Measurements from ENCODE around the gene TSSK2. TPM values are rescaled to one million over a fixed set of nuclear protein-coding genes. Genes with fewer than 3 reads are reported as not detected.

TSSK2 gene
- total and polyA plus RNA-seq, 2 donors (not counting 3 experiments of a cell fraction or from before 2014, with no cell fraction given): not detected

DNA sequence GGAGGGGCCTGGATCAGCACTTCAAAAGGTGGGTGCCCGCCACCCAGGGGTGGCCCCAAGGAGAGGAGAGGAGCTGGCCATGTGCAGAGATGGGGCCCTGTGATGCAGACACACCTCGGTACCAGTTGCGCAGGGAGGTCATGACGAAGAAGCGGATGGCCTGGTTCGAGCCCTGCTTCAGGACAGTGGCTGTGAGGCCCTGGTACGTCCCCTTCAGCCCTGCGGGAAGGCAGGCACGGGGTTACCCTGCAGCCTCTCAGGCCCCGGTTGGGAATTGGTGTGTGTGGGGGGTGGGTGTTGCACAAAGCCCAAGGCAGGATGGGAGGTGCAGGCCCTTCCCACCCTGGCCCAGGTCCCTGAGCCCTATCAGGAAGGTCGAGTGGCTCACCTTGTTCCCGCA, 45.6 kb downstream of the TSSK2 start:
- BruUV-seq (replicated peaks): TSS peak; percentile 30
- H3K36me3 ChIP-seq (ENCODE audit: control insufficient read depth in 2 of 2, extremely low read depth in 1 of 2, insufficient read depth in 2 of 2, low read length in 2 of 2): peaks cover 0 to 5% of the 10 kb centered on the region in 2 experiments
- POLR2A ChIA-PET: no interaction called here
- intact Hi-C loops (cut with micrococcal nuclease) (loop anchor here (5.0 kb wide), 1 partner anchor 271 kb away; the partner anchor contains the start of gene C22orf39), dilution Hi-C loops (cut with MboI; ENCODE audit: extremely low pct_ligation_motif_present, low sequenced_read_pairs) (no loop called here)
- H3K4me1 ChIP-seq (ENCODE audit: control insufficient read depth, extremely low read depth, insufficient read depth, low read length): peaks cover 19% of the 10 kb centered on the region
- H3K4me2 ChIP-seq (ENCODE audit: insufficient read depth, low read length): no peak overlapping the region
- no peaks in the 10 kb centered on the region for H4K20me1 ChIP-seq (replicated peaks; ENCODE audit: control insufficient read depth, extremely low read depth, insufficient read depth, low read length)
- no peak overlapping the region for H3K9ac ChIP-seq (replicated peaks; ENCODE audit: extremely low read depth, insufficient read depth, low read length)
- no peaks in the 10 kb centered on the region for H3K9me3 ChIP-seq (replicated peaks; ENCODE audit: control insufficient read depth, insufficient read depth, low read length)
- no peak overlapping the region for H3K4me3 ChIP-seq (replicated peaks in 1 of 3; ENCODE audit: insufficient read depth in 1 of 3, low read depth in 1 of 3, low read length in 3 of 3)
- CTCF ChIA-PET: no interaction called here
- no peak for FAIRE-seq
- TF ChIP-seq MYC (IDR thresholded peaks at IDR 0.05; ENCODE audit: low read depth, low read length) (no peak), POLR2A (IDR thresholded peaks at IDR 0.05; ENCODE audit: low read depth, low read length) (no peak), POLR2AphosphoS5 (IDR thresholded peaks at IDR 0.05; ENCODE audit: insufficient read depth, low read depth, low read length) (no peak), JUN (IDR thresholded peaks at IDR 0.05; ENCODE audit: borderline replicate concordance, insufficient read depth, insufficient read length, low read depth) (no peak), EZH2 (IDR thresholded peaks at IDR 0.05; ENCODE audit: borderline replicate concordance, low read depth, low read length, severe bottlenecking) (no peak), GATA2 (IDR thresholded peaks at IDR 0.05; ENCODE audit: insufficient read depth, insufficient read length, low read depth, low read length) (no peak), FOS (IDR thresholded peaks at IDR 0.05; ENCODE audit: borderline replicate concordance, insufficient read depth, low read length) (no peak)
- TF ChIP-seq, protein P1, sequence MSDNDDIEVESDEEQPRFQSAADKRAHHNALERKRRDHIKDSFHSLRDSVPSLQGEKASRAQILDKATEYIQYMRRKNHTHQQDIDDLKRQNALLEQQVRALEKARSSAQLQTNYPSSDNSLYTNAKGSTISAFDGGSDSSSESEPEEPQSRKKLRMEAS (IDR thresholded peaks at IDR 0.05; ENCODE audit: insufficient read depth, insufficient read length): no peak
- TF ChIP-seq, protein P2, sequence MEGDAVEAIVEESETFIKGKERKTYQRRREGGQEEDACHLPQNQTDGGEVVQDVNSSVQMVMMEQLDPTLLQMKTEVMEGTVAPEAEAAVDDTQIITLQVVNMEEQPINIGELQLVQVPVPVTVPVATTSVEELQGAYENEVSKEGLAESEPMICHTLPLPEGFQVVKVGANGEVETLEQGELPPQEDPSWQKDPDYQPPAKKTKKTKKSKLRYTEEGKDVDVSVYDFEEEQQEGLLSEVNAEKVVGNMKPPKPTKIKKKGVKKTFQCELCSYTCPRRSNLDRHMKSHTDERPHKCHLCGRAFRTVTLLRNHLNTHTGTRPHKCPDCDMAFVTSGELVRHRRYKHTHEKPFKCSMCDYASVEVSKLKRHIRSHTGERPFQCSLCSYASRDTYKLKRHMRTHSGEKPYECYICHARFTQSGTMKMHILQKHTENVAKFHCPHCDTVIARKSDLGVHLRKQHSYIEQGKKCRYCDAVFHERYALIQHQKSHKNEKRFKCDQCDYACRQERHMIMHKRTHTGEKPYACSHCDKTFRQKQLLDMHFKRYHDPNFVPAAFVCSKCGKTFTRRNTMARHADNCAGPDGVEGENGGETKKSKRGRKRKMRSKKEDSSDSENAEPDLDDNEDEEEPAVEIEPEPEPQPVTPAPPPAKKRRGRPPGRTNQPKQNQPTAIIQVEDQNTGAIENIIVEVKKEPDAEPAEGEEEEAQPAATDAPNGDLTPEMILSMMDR (IDR thresholded peaks at IDR 0.05; ENCODE audit: extremely low read depth in 1 of 2, insufficient read depth in 1 of 2, low read depth in 1 of 2, low read length in 2 of 2): no peak
- H3K27ac ChIP-seq (ENCODE audit: insufficient read depth, low read depth, low read length): no peak overlapping the region
- no peak overlapping the region for H2AFZ ChIP-seq (ENCODE audit: low read depth, low read length)
- peaks cover 34% of the 10 kb centered on the region for H3K79me2 ChIP-seq (ENCODE audit: control insufficient read depth, insufficient read depth, low read length)
- H3K27me3 ChIP-seq (ENCODE audit: control insufficient read depth in 2 of 2, insufficient read depth in 2 of 2, low read length in 2 of 2): no peaks in the 10 kb centered on the region
- DNase-seq (ENCODE audit: low read depth, low spot score): no peak
- H3K9me1 ChIP-seq (replicated peaks; ENCODE audit: control insufficient read depth, extremely low read depth, insufficient read depth, low read length): no peaks in the 10 kb centered on the region
